SU-DHL-6 (cell line): ENCODE measurements around the gene SLC22A13.

Experiments used
- H2AFZ ChIP-seq: fragments of 200-600 bp; sonication (generic); 2 replicates; pipeline ENCODE4 v1.6.1; 2014; ENCODE audit warnings: low read depth, mild to moderate bottlenecking, moderate library complexity, mixed read lengths, antibody characterized with exemption, low read length; ENCODE audit not compliant: severe bottlenecking
- H3F3A ChIP-seq: fragments of 200-600 bp; shearing (Covaris generic); 2 replicates; pipeline ENCODE4 v1.6.0; 2016; ENCODE audit warnings: antibody characterized with exemption, mild to moderate bottlenecking; ENCODE audit not compliant: insufficient read depth
- H3K27ac ChIP-seq: fragments of 200-600 bp; sonication (generic); 2 replicates; pipeline ENCODE4 v1.5.1; 2016; ENCODE audit warnings: low read depth, mild to moderate bottlenecking, low read length, moderate library complexity, mixed read lengths
- H3K27me3 ChIP-seq: fragments of 200-600 bp; sonication (generic), shearing (Covaris generic); 2 replicates; pipeline ENCODE4 v1.6.0; 2014; ENCODE audit warnings: mild to moderate bottlenecking, low read length
- H3K36me3 ChIP-seq: fragments of 200-600 bp; sonication (generic); 2 replicates; pipeline ENCODE4 v1.6.1; 2014; ENCODE audit warnings: mild to moderate bottlenecking, low read length, mixed read lengths
- H3K4me2 ChIP-seq: fragments of 300-600, 200-600 bp; shearing (Covaris generic), sonication (generic); 2 replicates; pipeline ENCODE4 v1.6.0; 2014; ENCODE audit warnings: low read length, low read depth, mild to moderate bottlenecking; ENCODE audit not compliant: poor library complexity, severe bottlenecking
- H3K4me3 ChIP-seq: fragments of 200-600 bp; sonication (generic); 2 replicates; pipeline ENCODE4 v1.5.1; 2014; ENCODE audit warnings: antibody characterized with exemption, low read length, mild to moderate bottlenecking, mixed read lengths; ENCODE audit not compliant: insufficient read depth, poor library complexity, severe bottlenecking
- H3K79me2 ChIP-seq: fragments of 200-600 bp; sonication (generic); 2 replicates; pipeline ENCODE4 v1.6.1; 2014; ENCODE audit warnings: mild to moderate bottlenecking, low read length, moderate library complexity; ENCODE audit not compliant: insufficient read depth
- H3K9ac ChIP-seq: fragments of 200-600 bp; sonication (generic); 2 replicates; pipeline ENCODE4 v1.7.0; 2014; ENCODE audit warnings: mild to moderate bottlenecking, low read length
- H3K9me2 ChIP-seq: fragments of 200-600 bp; sonication (generic); replicated peaks from 2 replicates; pipeline ENCODE4 v1.6.1; 2014; ENCODE audit warnings: low read length; ENCODE audit not compliant: insufficient read depth
- H3K9me3 ChIP-seq: fragments of 200-600 bp; sonication (generic); 2 replicates; pipeline ENCODE4 v1.6.1; 2014; ENCODE audit warnings: low read length, mixed read lengths; ENCODE audit not compliant: insufficient read depth
- H4K20me1 ChIP-seq: fragments of 200-600 bp; sonication (generic); 2 replicates; pipeline ENCODE4 v1.6.1; 2014; ENCODE audit warnings: low read depth, mild to moderate bottlenecking, antibody characterized with exemption, low read length, moderate library complexity, mixed read lengths
- EZH2phosphoT487 ChIP-seq: fragments of 200-600 bp; sonication (generic), shearing (Covaris generic); conservative IDR thresholded peaks from 2 replicates; pipeline ENCODE4 v1.6.1; 2018; ENCODE audit warnings: mild to moderate bottlenecking, antibody characterized with exemption, low read length, moderate library complexity, mixed read lengths
- TF ChIP-seq, protein P1 (sequence below): fragments of 200-600 bp; sonication (generic); IDR thresholded peaks from one replicate; pipeline ENCODE4 v1.5.1; 2017; ENCODE audit warnings: antibody characterized with exemption, mild to moderate bottlenecking, low read length, moderate library complexity; ENCODE audit not compliant: insufficient read depth, poor library complexity, severe bottlenecking

The SLC22A13 gene

DNA sequence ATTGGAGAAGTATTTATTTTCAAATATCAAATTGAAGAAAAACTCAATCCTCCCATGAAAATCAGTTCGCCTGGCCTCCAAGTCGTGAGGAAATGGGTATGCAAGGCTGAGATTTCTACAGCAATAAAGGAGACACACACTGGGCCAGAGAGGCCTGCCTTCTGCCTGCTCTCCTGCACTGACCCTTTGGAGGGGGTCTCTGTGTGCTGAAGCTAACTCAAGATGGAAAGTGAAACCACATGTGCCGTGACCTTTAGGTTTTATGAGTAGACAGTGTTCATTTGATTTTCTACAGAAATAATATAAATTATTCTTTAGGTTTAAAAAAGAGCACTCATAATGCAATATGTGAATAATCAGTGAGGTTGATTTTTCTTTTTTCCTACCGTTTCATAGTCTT lies 11.9 kb upstream of the SLC22A13 start:
- H3F3A ChIP-seq: peaks cover 4% of the 10 kb centered on the region; the same call in 1 of the 2 replicates
- no peak for TF ChIP-seq EZH2phosphoT487
- TF ChIP-seq, protein P1, sequence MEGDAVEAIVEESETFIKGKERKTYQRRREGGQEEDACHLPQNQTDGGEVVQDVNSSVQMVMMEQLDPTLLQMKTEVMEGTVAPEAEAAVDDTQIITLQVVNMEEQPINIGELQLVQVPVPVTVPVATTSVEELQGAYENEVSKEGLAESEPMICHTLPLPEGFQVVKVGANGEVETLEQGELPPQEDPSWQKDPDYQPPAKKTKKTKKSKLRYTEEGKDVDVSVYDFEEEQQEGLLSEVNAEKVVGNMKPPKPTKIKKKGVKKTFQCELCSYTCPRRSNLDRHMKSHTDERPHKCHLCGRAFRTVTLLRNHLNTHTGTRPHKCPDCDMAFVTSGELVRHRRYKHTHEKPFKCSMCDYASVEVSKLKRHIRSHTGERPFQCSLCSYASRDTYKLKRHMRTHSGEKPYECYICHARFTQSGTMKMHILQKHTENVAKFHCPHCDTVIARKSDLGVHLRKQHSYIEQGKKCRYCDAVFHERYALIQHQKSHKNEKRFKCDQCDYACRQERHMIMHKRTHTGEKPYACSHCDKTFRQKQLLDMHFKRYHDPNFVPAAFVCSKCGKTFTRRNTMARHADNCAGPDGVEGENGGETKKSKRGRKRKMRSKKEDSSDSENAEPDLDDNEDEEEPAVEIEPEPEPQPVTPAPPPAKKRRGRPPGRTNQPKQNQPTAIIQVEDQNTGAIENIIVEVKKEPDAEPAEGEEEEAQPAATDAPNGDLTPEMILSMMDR: no peak
- no peaks in the 10 kb centered on the region for H3K9me3 ChIP-seq
- no peak overlapping the region for H3K27ac ChIP-seq
- no peaks in the 10 kb centered on the region for H3K27me3 ChIP-seq
- H3K9me2 ChIP-seq: no peaks in the 10 kb centered on the region
- no peak overlapping the region for H2AFZ ChIP-seq
- H3K79me2 ChIP-seq: no peaks in the 10 kb centered on the region
- peaks cover 20% of the 10 kb centered on the region; the same call in 1 of the 2 replicates for H3K36me3 ChIP-seq
- H3K4me3 ChIP-seq: no peak overlapping the region
- H4K20me1 ChIP-seq: no peaks in the 10 kb centered on the region
- H3K9ac ChIP-seq: no peak overlapping the region
- no peak overlapping the region for H3K4me2 ChIP-seq

DNA sequence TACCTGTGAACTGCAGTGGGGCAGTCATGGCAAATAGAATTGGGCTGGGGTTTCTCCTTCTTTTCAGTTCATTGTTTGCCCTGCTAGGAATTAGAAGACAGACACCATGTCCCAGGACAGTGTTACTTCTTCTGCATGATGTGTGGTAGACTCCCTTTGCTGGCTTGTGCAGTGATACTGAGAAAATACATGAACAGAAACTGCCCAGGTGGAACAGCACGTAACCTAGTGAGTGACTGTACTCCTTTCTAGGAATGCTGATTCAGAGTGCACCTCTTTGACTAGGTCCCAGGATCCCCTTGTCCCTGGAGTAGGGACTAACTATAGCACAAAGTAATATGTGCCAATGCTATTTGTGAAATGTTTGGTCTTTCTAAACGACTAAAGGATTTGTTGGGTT lies 10.7 kb upstream of the SLC22A13 start:
- Histone ChIP-seq H3K9ac (no peak overlapping the region), H3K27me3 (no peaks in the 10 kb centered on the region), H3K27ac (no peak overlapping the region), H3F3A (peaks cover 4% of the 10 kb centered on the region; the same call in 1 of the 2 replicates), H2AFZ (no peak overlapping the region), H3K4me2 (no peak overlapping the region), H3K36me3 (peaks cover 11% of the 10 kb centered on the region; the same call in 1 of the 2 replicates), H3K9me3 (no peaks in the 10 kb centered on the region), H3K79me2 (no peaks in the 10 kb centered on the region), H3K9me2 (no peaks in the 10 kb centered on the region), H4K20me1 (no peaks in the 10 kb centered on the region), H3K4me3 (no peak overlapping the region)
- TF ChIP-seq EZH2phosphoT487: no peak
- TF ChIP-seq, protein P1: no peak

DNA sequence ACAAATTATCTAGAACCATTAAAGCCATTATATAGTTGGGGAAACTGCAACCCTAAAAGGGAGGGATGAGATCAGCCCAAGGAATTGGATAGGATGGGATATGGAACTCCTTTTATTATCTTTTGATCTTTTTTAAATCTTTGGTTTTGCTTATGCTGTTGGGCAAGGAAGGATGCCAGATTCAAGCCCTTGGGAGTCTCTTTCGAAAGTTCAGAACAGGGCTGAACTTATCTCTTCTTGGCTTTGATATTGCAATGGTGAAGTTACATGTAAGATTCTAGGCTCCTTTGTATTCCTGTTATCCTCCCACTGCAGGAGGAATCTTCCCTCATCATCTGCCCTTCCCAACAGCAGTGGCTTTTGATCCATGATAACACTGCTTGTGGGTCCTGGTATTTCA lies 10.0 kb upstream of the SLC22A13 start:
- H3K9ac ChIP-seq: no peak overlapping the region
- H3K9me3 ChIP-seq: no peaks in the 10 kb centered on the region
- H3K36me3 ChIP-seq: peaks cover 10% of the 10 kb centered on the region; the same call in 1 of the 2 replicates
- no peak overlapping the region for H3K27ac ChIP-seq
- H3K9me2 ChIP-seq: no peaks in the 10 kb centered on the region
- TF ChIP-seq EZH2phosphoT487: no peak
- TF ChIP-seq, protein P1: no peak
- H4K20me1 ChIP-seq: no peaks in the 10 kb centered on the region
- H3F3A ChIP-seq: peaks cover 4% of the 10 kb centered on the region; the same call in 1 of the 2 replicates
- H3K4me2 ChIP-seq: no peak overlapping the region
- H3K79me2 ChIP-seq: no peaks in the 10 kb centered on the region
- H3K27me3 ChIP-seq: no peaks in the 10 kb centered on the region
- H2AFZ ChIP-seq: no peak overlapping the region
- no peak overlapping the region for H3K4me3 ChIP-seq

DNA sequence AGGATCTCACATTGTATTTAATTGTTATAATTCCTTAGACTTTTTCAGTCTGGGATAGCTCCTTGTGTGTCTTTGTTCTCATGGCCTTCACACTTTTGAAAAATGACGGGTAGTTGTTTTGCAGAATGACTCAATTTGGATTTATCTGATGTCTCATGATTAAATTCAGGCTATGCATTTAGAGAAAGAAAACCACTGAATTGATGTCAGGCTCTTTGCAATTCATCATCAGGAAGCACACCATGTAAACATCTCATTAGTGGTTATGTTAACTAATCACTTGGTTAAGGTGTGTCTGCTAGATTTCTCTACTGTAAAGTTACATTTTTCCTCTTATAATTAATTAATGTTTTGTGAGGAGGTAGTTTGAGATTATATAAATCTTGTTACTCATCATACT lies 8.0 kb upstream of the SLC22A13 start:
- Histone ChIP-seq H3K27ac (no peak overlapping the region), H3K9me3 (no peaks in the 10 kb centered on the region), H2AFZ (no peak overlapping the region), H3K4me3 (no peak overlapping the region), H4K20me1 (no peaks in the 10 kb centered on the region), H3K79me2 (no peaks in the 10 kb centered on the region), H3K4me2 (no peak overlapping the region), H3K9me2 (no peaks in the 10 kb centered on the region), H3K36me3 (peaks cover 5% of the 10 kb centered on the region; the same call in 1 of the 2 replicates), H3K27me3 (no peaks in the 10 kb centered on the region), H3K9ac (no peak overlapping the region), H3F3A (peaks cover 4% of the 10 kb centered on the region; the same call in 1 of the 2 replicates)
- no peak for TF ChIP-seq EZH2phosphoT487
- TF ChIP-seq, protein P1: no peak
